OCI-LY3 (cell line): Measurements from ENCODE around the gene ARHGAP15.

Experiments used
- CTCF ChIP-seq: fragments of 200-600, 300-600 bp; sonication (generic); IDR thresholded peaks from 2 replicates; pipeline ENCODE4 v1.5.1; 2014; ENCODE audit warnings: antibody characterized with exemption, low read length, low read depth
- EZH2phosphoT487 ChIP-seq: fragments of 200-600 bp; shearing (Covaris generic); IDR thresholded peaks from 2 replicates; pipeline ENCODE4 v1.6.1; 2018; ENCODE audit warnings: antibody characterized with exemption, mixed run types, low read depth

GRCh38 chr2:143261986-143262385, 132.8 kb downstream of the ARHGAP15 start:
- TF ChIP-seq CTCF (no peak), EZH2phosphoT487 (no peak)
